Activated naive CD4-positive, alpha-beta T cell treated with anti-CD3 and anti-CD28 coated beads, Interleukin-2, amount 50 U/mL, for 16 hours (primary cell): ENCODE measurements around the gene POU3F1.

Experiments
- DNase-seq: peaks from one replicate; pipeline ENCODE4 v3.0.0-alpha.2; 2020

POU3F1 gene

GRCh38 chr1:38027201-38028104, 19.1 kb downstream of the POU3F1 start:
- no peak for DNase-seq

GRCh38 chr1:38026592-38027200, 19.9 kb downstream of the POU3F1 start:
- peak; percentile 63 for DNase-seq

GRCh38 chr1:38025664-38026063, 20.9 kb downstream of the POU3F1 start:
- DNase-seq = no peak

- no peak for DNase-seq
Observed at GRCh38 chr1:38025233-38025632, 21.4 kb downstream of the POU3F1 start.

GRCh38 chr1:38022810-38023209, 23.8 kb downstream of the POU3F1 start:
- DNase-seq = no peak

GRCh38 chr1:38021969-38022368, 24.6 kb downstream of the POU3F1 start:
- DNase-seq = no peak

GRCh38 chr1:38020396-38020795, 26.2 kb downstream of the POU3F1 start:
- DNase-seq = no peak

- DNase-seq = no peak
Observed at GRCh38 chr1:38018864-38019343, 27.7 kb downstream of the POU3F1 start.

- DNase-seq = no peak
Observed at GRCh38 chr1:38015978-38016725, 30.4 kb downstream of the POU3F1 start.

- DNase-seq = no peak
Observed at GRCh38 chr1:38014724-38015424, 31.7 kb downstream of the POU3F1 start.

- no peak for DNase-seq
Observed at GRCh38 chr1:38014171-38014570, 32.4 kb downstream of the POU3F1 start.

GRCh38 chr1:38013227-38013622, 33.4 kb downstream of the POU3F1 start:
- DNase-seq = no peak

GRCh38 chr1:38012363-38013226, 34.0 kb downstream of the POU3F1 start, which contains the start of gene UTP11:
Gene UTP11 (plus strand): TSS chr1:38012734. CDS start chr1:38012803, 69 bp downstream.
- DNase-seq = peak; percentile 90

- DNase-seq = no peak
Observed at GRCh38 chr1:38009841-38010180, 36.8 kb downstream of the POU3F1 start.

GRCh38 chr1:38009088-38009840, 37.3 kb downstream of the POU3F1 start:
- DNase-seq = peak; percentile 63

- DNase-seq = no peak
Observed at GRCh38 chr1:38006008-38006828, 40.4 kb downstream of the POU3F1 start.

GRCh38 chr1:38005195-38006007, 41.2 kb downstream of the POU3F1 start, which contains the start of gene FHL3:
Gene FHL3 (minus strand): TSS chr1:38005514. CDS start chr1:37999412, 6,102 bp downstream.
- peak; percentile 56 for DNase-seq

GRCh38 chr1:38004284-38005108, 42.1 kb downstream of the POU3F1 start:
- peak; percentile 18 for DNase-seq
